KG1 (cell line): ENCODE results near the gene SH3BP5.

Experiments
- DNase-seq: peaks from one replicate; lab custom pipeline; 2025; lab: John Stamatoyannopoulos, UW

The SH3BP5 gene

DNA sequence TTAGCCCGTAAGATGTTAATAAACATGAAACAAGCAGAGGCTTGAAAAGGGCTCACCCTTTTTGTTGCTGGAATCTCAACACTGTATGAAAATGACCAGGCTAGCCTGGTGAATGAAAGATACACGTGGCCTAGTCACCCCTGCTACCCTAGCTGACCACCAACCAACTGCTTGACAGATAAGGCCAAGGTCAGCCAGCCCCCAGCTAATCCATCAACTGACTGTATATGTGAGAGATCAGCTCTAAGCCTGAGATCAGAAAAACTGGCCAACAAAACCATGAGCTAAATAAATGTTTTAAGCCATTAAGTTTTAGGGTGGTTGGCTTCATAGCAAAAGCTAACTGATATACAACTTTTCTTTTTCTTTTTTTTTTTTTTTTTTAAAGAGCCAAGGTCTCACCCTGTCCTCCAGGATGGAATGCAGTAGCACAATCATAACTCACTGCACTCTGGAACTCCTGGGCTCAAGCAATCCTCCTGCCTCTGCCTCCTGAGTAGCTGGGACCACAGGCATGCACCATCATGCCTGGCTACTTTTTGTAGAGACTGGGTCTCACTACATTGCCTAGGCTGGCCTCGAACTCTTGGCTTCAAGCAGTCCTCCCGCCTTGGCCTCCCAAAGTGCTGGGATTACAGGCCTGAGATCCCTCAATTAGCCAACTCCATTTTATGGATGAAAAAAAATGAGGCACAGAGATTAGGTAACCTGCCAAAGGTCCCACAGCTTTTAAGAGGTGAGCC, 34.6 kb downstream of the SH3BP5 start:
- no peak for DNase-seq

DNA sequence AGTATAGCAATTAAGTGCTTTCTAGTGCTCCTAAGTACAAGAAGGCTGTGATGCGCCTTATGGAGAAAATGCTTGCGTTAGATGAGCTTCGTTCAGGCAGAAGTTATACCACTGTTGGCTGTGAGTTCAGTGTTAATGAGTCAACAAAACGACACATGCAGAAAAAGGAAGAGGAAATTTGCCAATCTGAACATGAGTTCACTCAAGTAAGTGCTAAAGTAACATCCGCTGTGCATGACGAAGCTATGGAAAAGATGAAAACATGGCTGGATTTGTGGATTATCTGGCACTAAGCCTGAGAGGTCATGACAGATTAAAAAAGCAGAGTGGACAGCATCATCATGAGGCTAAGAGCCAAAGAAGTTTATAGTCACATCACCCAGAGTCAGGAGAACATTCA, 36.9 kb downstream of the SH3BP5 start:
- DNase-seq = no peak

DNA sequence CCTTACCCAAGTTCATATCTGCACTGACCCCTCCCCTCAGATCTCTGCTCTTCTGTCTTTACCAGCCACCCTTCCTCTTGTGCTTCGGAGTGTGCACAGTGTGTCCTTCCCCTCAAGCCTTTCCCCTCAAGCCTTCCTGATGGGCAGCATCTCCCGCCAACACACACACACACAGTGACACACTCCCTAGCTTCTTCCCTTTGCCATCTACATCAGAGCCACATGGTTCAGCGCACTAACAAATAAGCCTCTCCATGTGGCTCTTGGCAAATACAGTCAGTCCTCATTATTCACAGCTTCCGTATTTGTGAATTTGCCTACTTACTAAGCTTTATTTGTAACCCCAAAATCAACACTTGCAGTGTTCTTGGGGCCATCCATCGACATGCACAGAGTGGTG, 37.5 kb downstream of the SH3BP5 start:
- DNase-seq = no peak

GRCh38 chr3:15292765-15293522, 39.4 kb downstream of the SH3BP5 start:
- DNase-seq = no peak

- DNase-seq = peak; percentile 66
Observed at GRCh38 chr3:15291589-15292541, 40.5 kb downstream of the SH3BP5 start.

DNA sequence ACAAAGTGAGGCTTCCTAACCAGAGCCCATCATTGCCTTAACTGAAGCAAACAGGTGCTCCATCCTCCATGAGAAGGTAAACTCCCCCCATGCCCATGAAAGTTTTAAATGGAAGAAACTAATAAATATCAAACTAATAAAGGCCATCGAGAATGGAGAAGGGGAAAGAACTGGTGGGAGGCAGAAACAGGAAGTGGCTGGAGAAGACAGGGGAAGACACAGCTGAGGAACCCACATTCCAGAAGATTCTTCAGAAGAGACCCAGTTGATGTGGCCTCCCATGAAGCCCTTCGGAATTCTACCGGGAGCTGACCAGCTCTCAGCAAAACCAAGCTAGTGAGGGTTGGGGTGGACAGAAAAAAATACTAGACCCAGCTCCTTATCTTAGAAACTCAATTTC, 41.6 kb downstream of the SH3BP5 start:
- no peak for DNase-seq

DNA sequence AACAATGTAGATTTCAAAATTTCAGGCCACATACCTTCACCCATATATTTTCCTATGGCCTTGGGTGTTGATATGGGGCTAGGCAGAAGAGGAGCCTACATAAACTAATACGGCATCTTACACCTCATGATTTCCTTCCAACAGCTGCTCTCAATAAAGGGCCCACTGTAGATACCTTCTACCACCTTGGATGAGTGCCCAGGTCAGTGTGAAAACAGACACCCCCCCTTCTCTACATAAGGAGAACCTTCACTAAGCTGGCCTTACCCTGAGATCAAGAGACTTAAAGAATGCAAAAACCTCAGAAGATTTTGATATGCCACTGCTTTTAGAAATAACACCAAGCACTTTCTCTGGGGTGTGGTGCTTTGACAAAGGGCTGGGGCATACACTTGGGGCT, 42.7 kb downstream of the SH3BP5 start:
- no peak for DNase-seq

- no peak for DNase-seq
Observed at GRCh38 chr3:15288331-15289035, 43.9 kb downstream of the SH3BP5 start.

GRCh38 chr3:15287565-15288330, 44.6 kb downstream of the SH3BP5 start:
- no peak for DNase-seq

DNA sequence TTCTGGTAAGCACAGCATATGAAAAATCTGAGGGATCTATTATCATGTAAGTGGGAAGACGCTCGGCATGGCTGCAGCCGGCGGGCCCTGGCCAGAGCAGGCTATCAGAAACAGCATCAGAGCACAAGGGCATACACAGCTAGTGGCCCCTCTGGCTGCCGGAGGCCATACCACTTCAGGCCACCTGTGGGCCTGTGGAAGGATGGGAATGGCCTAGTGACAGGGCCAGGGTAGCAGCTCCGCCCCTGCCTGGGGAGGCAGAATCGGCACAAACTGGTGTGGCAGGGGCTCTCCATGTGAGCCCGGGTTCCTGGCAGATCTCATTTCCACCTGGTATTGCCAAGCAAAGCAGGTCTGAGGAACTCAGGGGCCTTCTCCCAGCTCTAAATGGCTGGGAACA, 46.4 kb downstream of the SH3BP5 start:
- DNase-seq = no peak

- DNase-seq = no peak
Observed at GRCh38 chr3:15284121-15284889, 48.1 kb downstream of the SH3BP5 start.

GRCh38 chr3:15283702-15284101, 48.7 kb downstream of the SH3BP5 start:
- no peak for DNase-seq

DNA sequence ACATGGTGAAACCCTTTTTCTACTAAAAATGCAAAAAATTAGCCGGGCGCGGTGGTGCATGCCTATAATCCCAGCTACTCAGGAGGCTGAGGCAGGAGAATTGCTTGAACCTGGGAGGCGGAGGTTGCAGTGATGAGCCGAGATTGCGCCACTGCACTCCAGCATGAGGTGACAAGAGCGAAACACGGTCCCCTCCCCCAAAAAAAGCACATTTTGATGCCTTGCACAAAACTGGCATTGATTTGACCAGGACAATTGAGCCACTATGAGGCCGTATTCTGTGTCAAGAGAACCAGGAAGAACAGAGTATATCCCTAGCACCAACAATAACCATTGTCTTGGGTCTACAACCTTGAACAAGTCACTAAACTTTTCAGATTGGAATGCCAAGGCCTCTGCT, 50.6 kb downstream of the SH3BP5 start:
- DNase-seq = no peak

- no peak for DNase-seq
Observed at GRCh38 chr3:15280853-15281532, 51.4 kb downstream of the SH3BP5 start.

DNA sequence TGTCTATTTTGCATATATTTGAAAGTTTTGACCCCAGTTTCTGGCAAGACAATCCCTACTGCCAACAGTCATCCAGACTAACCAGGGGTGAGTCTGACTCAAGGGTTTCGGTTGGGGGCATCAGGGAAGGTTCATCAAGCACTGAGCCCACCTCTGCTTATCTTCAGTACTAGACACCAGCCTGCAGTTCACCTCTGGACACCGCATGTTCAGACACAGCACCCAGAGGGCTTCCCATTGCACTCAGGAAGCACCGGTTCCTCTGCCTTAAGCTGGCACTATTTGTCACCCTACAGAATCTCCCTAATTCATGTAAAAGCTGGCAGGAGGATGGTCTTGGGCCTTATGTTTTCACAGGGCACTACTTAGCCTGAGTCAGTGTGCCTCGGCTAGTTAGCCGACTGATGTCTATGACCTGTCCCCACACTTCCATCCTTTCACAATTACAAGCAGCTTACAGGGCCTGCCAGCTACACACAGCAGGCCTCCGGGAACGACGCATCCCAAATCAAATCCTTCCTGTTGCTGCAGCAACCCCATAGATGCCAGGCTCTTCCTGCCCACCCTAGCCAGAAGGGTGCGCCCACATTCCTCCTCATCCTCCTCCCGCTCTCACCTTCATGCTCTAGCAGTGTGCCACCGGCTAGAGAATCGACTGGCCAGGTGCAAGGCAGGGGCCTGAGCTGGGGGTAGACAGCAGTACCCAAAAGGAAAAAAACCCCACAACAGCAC, 52.5 kb downstream of the SH3BP5 start:
- no peak for DNase-seq

DNA sequence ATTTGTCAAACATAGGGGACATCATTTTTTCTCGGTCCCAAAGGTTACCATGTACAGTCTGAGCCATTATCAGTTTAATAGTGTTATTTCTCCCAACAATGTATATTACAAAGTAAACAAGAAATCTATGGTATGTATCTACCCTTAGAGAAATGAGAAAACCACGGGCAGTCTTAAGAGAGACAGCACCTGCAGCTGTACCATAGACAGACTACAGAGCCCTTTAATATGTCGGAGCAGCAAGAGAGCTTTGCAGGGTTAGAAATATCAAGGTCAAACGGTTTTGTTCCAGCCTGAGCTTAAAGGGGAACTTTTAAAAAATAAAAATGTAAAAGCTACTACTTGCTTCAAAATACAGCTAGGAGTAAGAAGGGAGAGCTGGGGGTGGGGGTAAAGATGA, 53.2 kb downstream of the SH3BP5 start:
- DNase-seq = no peak

GRCh38 chr3:15277861-15278500, 54.4 kb downstream of the SH3BP5 start:
- no peak for DNase-seq

DNA sequence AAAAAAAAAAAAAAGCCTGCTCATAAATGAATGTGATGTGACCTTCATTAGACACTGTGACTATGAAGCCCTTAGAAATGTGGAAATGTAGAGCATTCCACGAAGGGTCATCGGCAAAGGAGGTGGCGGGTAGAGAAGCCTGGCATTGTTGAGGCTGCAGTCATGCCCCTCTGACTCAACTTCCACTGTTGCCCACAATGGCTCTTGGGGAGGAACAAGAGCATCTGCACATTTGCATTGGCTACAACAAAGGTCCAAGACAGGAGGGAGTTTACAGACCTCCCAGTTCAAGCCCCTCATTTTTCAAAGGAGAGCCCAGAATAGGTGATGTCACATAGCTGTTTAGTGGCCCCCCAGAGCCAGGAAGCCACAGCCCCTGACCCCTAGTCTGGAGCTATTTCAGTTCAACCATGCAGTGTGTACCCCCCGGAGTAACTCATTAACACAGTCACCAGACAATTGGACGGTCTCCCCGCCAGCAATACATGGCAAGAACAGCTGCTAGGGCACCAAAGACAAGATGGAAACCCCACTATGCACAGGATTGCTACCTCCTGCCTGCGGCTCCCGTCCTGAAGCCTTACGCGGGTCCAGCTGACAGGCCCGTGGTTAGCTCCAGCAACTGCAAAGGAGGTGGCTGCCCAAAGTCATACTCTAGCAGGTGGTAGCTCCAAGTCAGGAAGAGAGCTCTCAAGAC, 56.2 kb downstream of the SH3BP5 start:
- no peak for DNase-seq
